HG03521 (cell line): Measurements from ENCODE around the gene TOE1.
A peak's percentile ranks its signal among the peaks of the same experiment; 100 is the strongest.
"Not testable (repeated sequence)": the region's sequence is repeated elsewhere in the genome, so short reads cannot be mapped to it uniquely, and the experiment has no call there.

Experiments
- ATAC-seq: cut with Tn5 transposase; IDR thresholded peaks from one replicate; pipeline ENCODE4 v1.9.1; 2021; ENCODE audit warnings: mild to moderate bottlenecking, moderate library complexity; ENCODE audit not compliant: unreplicated experiment

TOE1 gene

DNA sequence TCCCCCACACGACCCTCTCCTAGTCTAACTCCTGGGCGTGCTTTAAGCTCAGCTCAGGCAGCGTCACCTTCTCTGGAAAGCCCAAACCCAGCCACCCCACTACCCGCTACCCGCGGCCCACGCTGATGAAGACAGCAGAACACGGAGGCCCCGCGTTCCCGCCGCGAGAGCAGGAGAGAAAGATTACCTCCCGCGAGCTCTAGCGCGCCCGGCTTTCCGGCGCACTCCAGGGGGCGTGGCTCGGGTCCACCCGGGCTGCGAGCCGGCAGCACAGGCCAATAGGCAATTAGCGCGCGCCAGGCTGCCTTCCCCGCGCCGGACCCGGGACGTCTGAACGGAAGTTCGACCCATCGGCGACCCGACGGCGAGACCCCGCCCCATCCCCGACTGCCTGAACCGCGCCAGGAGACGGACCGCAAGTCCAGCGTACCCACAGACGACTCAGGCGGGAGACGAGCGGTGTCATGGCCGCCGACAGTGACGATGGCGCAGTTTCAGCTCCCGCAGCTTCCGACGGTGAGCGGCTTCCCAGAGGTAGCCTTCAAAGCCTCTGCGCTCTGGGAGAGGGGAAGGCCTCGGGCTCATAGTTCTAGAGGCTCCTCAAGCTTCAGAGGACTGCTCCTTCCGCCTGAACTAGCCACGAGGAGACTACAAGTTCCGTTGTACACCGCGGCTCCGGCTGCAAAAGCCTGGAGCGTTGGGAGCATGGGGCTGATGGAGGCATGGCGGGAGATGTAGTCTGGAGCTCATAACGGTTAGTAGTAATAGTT, at the start of gene TOE1, which contains the start of gene MUTYH:
TOE1 (plus strand) TSS at position 382 of the 770 bp plus-strand sequence; CDS start at position 465, 83 bp downstream.
MUTYH (minus strand) TSS at position 652 of the 770 bp plus-strand sequence. CDS start 5,935 bp downstream, outside the sequence.
- ATAC-seq = peak; percentile 79

DNA sequence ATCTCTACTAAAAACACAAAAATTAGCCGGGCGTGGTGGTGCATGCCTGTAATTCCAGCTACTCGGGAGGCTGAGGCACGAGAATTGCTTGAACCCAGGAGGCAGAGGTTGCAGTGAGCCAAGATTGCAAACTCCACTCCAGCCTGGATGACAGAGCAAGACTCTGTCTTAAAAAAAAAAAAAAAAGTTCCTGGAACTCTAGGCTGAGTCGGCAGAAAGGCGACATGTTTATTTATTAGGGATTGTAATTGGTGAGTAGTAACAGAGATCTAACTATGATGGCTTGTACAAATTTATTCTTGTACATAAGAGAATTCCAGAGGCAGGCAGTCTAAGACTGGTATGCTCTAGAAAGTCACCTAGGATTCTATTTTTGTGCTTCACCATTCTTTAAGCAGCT, 49.0 kb upstream of the TOE1 start:
- ATAC-seq = not testable (repeated sequence)

DNA sequence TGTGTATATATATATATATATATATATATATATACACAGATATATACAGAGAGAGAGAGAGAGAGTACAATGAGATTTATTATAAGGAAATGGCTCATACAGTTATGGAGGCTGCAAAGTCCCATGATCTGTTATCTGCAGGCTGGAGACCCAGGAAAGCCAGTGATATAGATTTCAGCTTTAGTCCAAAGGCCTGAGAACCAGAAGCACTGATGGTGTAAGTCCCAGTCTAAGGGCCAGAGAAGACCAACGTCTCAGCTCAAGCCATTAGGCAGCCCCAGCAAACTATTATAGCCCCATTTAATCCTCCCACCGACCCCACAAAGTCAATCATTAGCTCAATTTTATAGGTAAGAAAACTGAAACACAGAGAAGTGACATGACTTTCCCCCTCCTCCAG, 48.3 kb upstream of the TOE1 start:
- ATAC-seq = no peak

GRCh38 chr1:45297666-45298356, 42.2 kb upstream of the TOE1 start:
- no peak for ATAC-seq

DNA sequence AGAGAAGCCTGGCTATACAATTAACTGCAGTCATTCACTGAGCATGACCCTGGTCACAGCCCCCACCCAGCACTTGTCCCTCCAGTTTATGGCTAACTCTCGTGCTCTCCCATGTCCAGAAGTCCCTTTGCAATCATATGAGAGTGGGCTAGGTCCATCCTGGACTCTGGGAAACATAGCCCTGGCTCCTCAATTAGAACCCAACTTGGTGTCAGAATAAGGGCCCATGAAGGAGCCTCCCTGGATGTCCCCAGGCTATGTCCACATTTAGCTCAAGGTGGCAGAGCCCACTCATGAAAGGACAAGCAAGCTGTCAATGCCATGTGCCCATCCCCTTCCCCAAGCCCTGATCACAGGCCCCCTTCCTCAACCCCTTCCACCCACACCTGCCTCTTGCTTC, 40.7 kb upstream of the TOE1 start:
- no peak for ATAC-seq

GRCh38 chr1:45299981-45300668, 39.8 kb upstream of the TOE1 start:
- ATAC-seq = no peak

GRCh38 chr1:45300669-45300997, 39.3 kb upstream of the TOE1 start:
- ATAC-seq = no peak

- no peak for ATAC-seq
These were observed 37.3 kb upstream of the TOE1 start for GRCh38 chr1:45302505-45303150.

GRCh38 chr1:45303520-45304310, 36.3 kb upstream of the TOE1 start:
- ATAC-seq = peak; percentile 68

DNA sequence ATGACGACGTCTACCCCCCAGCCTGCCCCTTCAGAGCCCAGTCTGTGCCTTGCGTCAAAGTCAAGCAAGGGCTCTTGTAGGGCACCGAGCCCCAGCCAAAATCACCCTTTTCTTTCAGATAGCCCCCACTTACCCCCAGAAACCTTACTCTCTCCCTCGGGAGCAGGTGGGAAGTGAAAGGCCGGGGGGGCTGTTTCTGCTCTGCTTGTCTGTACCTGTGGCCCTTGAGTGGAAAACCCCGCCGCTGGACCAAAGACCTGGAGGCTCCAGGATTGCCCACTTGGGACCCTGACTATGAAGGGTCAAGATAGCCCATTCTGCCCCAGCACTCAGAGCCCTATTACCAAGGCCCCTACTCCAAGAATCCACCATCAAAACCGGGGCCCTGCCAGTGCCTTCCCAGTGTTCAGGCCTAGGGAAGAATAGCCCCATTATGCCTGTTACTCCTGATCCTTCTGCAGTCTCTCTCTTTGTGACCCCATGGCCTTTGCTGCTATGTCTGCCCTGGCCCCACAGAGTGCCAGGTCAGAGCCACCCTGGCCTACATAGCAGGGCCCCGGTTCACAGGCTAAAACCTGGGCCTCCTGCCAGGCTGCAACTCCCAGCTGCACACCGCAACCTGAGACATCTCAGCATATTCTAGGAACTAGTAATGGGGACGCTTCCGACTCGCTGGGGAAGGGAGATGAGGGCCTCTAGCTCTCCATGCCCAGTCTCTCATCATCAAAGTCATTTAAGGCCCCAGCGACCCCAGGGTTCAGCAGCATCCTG, 35.5 kb upstream of the TOE1 start:
- no peak for ATAC-seq

DNA sequence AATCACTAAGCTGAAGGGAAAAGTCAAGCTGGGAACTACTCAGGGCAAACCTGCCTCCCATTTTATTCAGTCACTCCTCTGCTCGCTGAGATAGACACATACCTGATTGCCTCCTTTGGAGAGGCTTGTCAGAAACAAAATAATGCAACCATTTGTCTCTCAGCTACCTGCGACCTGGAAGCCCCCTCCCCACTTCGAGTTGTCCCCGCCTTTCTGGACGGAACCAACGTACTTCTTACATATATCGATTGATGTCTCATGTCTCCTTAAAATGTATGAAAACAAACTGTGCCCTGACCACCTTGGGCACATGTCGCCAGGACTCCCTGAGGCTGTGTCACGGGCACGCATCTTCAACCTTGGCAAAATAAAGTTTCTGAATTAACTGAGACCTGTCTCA, 34.7 kb upstream of the TOE1 start:
- no peak for ATAC-seq

DNA sequence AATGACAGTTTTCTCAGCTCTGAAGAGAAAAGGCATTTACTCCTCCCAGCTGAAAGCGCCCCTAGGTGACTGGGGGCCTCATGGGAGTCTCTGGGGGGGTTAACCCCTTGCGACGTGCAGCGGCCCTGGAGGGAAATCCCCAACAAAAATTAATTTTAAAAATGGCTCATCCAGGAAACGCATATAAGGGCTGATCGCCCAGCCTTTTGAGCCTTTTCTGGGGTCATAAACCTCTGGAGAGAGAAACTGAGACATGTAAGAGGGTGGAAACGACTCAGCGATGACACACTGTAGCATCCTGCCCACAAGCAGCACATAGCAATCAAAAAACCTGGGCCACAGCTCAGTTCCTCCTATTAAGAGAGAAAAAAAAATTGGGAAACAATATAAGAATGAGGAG, 33.7 kb upstream of the TOE1 start:
- ATAC-seq = no peak

DNA sequence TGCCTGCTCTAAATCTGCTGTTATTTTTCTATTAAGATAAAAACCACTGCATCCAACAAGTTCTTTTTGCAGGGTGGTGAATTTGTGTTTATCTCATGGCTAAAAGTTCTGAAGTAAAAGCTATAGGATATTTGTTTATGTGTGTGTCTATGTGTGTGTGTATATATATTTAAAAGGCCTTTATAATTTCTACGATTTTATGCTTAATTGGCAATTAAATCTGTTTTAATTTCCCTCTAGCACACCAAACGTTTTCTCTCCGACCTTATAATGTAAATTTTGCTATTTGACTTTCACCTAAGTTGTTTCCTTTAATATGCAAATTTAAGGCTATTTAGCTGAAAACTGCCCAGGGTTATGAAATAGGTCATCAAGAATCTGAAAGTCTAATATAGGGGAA, 33.1 kb upstream of the TOE1 start:
- no peak for ATAC-seq

DNA sequence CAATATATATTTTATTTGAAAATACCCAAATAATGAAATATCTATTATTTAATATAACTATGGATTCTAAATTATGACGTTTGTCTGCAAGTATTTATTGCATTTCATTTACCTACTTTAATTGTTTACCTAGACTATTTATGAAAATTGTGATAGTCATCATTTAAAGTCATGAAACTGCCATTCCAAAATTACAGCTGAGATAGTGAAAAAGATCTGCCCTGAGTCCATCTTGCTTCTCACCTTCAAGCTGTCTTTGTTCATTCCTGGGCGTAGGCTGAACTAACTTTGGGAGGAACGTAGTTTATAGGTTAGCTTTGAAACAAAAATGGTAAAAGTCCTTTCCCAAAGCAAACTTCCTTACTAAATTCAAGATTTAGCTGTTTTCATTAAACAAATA, 25.7 kb upstream of the TOE1 start:
- no peak for ATAC-seq

- no peak for ATAC-seq
These were observed 22.8 kb upstream of the TOE1 start for GRCh38 chr1:45317166-45317565.

DNA sequence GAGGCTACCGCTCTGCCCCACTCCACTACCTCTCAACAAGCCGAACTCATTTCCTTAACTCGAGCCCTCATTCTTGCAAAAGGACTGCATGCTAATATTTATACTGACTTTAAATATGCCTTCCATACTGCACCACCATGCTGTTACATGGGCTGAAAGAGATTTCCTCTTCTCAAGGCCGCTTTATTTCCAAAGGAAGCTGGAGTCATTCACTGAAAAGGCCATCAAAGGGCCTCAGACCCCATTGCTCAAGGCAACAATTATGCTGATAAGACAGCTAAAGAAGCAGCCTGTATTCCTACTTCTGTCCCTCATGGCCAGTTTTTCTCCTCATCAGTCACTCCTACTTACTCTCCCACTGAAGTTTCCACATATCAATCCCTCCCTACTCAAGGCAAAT, 20.2 kb upstream of the TOE1 start:
- ATAC-seq = no peak

DNA sequence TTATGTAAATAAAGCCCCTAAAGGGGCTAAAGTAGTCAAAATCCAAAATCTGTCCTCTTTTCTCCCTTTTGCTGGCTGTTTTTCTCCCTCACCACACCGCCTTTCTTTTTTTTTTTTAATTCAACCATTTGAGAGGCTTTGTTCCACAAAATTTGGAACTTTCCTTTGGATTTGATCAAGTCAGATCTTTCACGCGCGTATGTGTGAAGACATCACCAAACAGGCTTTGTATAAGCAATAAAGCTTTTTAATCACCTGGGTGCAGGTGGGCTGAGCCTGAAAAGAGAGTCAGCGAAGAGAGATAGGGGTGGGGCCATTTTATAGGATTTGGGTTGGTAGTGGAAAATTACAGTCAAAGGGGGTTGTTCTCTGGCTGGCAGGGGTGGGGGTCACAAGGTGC, 18.5 kb upstream of the TOE1 start:
- no peak for ATAC-seq

GRCh38 chr1:45322486-45323040, 17.4 kb upstream of the TOE1 start:
- ATAC-seq = no peak

- no peak for ATAC-seq
These were observed 14.0 kb upstream of the TOE1 start for GRCh38 chr1:45325851-45326506.
